GM10847 (cell line): ENCODE results near the gene TMC6.

Experiments
- POLR2A ChIP-seq: IDR thresholded peaks from 2 replicates; pipeline ENCODE4 v1.6.1; 2011; ENCODE audit not compliant: insufficient read length; ENCODE audit errors: extremely low read depth

TMC6 gene

GRCh38 chr17:78122931-78123249, 5.7 kb downstream of the TMC6 start:
- TF ChIP-seq POLR2A = no peak

- TF ChIP-seq POLR2A = no peak
These were observed 6.2 kb downstream of the TMC6 start for GRCh38 chr17:78122216-78122930.

- no peak for TF ChIP-seq POLR2A
These were observed 6.7 kb downstream of the TMC6 start for GRCh38 chr17:78121801-78122215.

- no peak for TF ChIP-seq POLR2A
These were observed 7.4 kb downstream of the TMC6 start for GRCh38 chr17:78120971-78121800.

GRCh38 chr17:78120537-78120936, 8.0 kb downstream of the TMC6 start:
- TF ChIP-seq POLR2A = no peak

GRCh38 chr17:78118801-78119241, 9.7 kb downstream of the TMC6 start:
- no peak for TF ChIP-seq POLR2A

GRCh38 chr17:78117027-78117981, 11.3 kb downstream of the TMC6 start:
- TF ChIP-seq POLR2A = peak; percentile 13

GRCh38 chr17:78116411-78116810, 12.1 kb downstream of the TMC6 start:
- TF ChIP-seq POLR2A = no peak

- TF ChIP-seq POLR2A = no peak
These were observed 13.5 kb downstream of the TMC6 start for GRCh38 chr17:78114831-78115723.

- no peak for TF ChIP-seq POLR2A
These were observed 14.5 kb downstream of the TMC6 start for GRCh38 chr17:78113804-78114785.

- TF ChIP-seq POLR2A = no peak
These were observed 15.8 kb downstream of the TMC6 start for GRCh38 chr17:78112518-78113471.
